HG02852 (cell line): ENCODE results near the gene MEOX2.

ENCODE experiments used
- ATAC-seq: cut with Tn5 transposase; IDR thresholded peaks from one replicate; pipeline ENCODE4 v1.9.1; 2021; ENCODE audit warnings: mild to moderate bottlenecking, moderate library complexity; ENCODE audit not compliant: unreplicated experiment

Gene MEOX2

DNA sequence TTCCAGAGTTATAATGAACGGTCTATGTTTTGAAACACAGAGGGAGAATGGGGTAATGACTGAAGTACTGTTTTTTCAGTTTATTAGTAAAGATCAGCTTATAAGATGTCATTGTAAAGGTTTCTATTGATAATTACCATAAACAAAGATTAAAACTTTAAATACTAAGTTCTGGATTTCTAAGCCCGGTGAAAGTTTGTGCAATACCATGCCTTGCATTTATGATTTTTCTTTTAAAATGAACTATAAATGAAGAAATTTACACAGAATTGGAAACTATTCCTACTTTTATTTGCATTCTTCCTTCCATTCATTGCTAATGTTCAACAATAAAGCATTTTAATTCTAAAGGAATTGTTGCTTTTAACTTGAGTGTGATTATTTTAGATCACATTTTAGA, 4.9 kb downstream of the MEOX2 start:
- no peak for ATAC-seq

DNA sequence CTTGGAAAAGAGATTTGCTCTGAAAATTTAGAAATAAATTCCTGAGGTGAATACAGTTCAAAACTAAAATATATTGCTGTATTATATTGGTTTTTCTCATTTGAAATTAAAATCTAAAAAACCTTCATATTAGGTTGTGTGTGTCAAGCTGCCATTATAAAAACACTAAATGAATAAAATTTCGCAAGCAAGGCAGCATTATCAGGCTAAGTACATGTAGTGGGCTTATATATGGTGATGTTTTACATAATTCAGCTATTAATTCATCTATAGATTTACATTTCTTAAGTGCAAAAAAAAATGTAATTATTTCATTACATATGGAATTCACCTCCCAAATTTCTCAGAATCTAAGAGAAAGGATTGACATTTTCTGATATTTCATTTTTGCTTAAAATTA, 5.3 kb downstream of the MEOX2 start:
- no peak for ATAC-seq

DNA sequence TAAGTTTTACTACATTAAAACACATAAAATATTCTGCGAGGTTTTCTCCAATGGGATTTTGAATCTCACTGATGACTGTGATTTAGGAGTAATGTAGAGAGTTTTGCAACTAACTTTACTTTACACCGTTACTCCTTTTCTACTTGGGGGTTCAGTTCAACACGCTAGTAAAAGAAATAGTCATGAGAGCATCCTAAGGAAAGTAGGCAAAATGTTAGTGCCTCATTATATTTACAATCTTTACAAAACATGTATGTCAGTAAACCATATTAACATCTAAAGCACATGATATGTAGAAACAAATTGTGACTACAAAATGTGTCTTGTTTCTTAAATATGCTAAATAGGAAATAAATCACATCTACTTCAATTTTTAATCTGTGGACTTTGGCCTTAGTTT, 6.0 kb downstream of the MEOX2 start:
- no peak for ATAC-seq

DNA sequence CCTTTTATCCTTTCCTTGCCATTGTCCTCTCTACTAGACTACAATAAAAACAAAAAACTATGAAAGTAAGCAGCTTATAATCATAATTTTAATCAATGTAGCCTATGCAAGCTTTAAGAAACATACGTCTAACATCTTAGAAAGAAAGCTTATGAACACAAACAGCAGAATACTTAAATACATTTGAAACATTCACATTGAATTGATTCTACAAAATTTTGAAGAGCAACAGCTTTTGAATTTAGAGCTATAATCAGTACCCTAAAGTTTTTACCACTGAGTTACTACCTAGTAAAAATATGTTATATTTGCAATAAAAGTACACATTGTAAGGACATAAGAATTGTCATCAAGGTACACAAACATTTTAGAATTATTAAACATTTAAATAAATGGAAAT, 7.2 kb downstream of the MEOX2 start:
- no peak for ATAC-seq

DNA sequence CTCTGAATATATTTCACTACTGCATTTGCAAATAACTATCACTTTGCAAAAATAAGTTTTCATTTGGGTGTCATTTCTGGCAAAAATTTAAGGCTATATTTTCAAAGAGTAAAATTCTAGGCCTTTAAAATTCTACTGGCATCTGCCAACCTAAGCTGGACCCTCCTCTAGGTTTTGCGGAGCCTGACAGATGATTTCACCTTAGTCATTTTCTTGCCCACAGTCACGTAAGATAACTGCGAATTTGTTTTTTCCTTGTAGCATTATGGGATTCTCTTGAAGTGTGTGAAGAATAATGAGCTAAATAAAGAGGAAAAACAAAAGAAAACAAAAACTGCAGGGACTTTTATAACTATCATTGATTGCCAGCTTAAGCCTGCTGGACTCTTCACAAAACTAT, 7.8 kb downstream of the MEOX2 start:
- no peak for ATAC-seq

DNA sequence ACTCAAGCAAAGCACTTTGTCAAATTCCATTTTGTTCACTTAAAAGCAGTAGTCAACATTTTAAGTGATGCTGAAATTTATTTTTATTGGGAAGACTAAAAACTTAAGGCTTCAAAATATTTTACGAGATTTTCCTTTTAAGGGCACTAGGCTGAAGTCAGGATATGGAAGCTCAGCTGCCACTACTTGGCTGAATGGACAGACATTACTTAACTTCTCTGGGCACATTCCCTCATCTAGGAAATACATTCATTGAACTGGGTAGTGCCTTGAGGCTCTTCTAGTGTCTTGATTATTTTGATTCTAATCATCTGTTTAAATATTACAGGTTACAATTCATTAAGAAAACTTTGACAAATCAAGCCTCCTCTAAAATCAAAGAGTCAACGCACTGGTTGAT, 11.1 kb downstream of the MEOX2 start:
- ATAC-seq = no peak

DNA sequence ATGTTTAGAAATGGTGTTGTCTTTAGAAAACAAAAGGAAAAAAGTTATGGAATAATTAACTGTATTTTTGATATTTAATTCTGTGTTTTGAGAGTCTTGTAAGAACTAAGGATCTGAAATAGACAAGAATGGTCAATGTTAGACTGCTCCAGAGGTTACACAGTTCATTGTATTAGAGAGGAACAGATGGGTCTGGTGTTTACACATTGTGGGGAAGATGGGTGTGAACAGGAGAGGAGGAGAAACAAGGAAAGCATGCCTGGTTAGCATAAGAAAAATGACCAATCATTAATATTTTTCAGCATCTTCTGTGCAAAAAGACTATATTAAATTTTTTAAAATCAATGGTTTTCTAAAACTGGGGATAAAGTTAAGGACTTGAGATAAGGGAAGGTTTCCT, 11.9 kb downstream of the MEOX2 start:
- ATAC-seq = no peak

DNA sequence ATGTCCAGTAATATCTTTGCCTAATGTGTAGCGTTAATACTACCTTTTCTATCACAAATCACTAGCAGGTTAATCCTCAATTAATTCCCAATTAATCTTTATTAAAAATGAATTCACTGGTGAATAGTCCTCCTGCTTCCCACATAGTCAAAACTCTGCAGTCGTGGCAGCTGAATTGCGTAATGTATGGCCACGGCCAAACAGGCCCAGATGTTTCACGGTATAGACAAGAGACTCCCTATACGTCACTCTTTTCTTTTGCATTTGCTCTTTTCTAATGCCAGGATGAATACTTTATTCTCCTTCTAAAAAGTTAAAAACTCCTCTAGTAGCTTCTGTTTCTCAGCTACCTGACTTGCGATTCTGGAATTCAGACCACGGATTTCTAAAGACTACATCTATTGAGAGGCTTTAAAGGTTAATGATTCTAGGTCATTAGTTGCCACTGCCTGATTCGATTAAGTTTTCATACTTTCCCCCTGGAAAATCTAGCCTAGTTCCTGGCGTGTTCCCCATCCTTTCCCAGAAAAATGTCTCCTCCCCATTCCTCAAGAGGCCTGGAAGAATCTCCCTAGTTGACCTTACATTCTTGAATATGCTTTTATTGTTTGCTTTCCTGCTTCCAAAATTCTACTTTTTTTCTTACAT, 16.9 kb downstream of the MEOX2 start:
- ATAC-seq = no peak

DNA sequence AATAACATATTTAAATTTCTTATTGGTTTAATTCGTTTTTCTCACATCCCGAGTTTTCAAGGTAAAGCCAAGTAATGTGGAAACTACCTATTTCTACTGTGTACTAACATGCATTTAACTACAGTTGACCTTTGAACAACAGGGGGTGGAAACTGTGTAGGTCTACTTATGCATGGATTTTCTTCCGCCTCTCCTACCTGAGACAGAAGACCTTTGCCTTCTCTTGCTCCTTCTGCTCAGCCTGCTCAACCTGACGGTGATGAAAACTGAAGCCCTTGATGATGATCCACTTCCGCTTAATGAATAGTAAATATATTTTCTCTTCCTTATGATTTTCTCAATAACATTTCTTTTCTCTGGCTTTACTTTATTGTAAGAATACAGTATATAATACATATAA, 18.5 kb downstream of the MEOX2 start:
- ATAC-seq = no peak

DNA sequence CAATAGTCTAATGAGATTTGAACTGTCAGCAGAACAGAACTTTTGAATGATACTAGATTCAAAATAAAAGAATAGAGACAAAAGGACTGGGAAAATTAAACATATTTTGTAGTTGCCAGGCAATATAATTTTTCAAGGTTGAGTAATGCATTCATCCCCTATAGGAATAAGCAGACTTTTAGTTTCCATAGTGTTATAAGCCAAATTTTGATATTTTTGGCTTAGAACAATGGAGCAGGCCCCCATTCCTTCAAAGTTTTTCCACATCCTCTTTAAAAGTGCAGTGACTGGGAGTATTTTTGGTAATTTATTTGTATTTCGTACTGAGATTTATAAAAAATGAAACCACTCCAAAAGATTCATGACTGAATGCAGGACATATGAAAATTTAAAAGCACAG, 24.0 kb downstream of the MEOX2 start:
- ATAC-seq = no peak

DNA sequence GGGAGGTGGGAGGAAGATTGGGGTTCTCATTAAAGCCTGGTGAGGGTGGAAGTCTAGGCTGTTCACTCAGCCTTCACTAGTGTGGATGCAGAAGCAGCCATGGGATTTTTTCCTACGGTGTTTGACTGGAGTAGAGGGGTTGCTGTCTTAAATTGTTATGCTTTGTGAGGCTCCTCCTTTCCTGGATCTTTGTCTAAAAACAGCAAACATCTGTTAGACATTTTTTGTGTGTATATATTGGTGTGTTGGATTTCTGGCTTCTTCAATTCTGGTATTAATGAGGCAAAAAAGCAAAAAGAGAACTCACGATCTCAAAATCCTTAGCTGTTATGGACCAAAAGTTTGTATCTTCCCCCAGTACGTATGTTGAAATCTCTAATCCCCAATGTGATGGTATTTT, 28.2 kb downstream of the MEOX2 start:
- ATAC-seq = no peak

DNA sequence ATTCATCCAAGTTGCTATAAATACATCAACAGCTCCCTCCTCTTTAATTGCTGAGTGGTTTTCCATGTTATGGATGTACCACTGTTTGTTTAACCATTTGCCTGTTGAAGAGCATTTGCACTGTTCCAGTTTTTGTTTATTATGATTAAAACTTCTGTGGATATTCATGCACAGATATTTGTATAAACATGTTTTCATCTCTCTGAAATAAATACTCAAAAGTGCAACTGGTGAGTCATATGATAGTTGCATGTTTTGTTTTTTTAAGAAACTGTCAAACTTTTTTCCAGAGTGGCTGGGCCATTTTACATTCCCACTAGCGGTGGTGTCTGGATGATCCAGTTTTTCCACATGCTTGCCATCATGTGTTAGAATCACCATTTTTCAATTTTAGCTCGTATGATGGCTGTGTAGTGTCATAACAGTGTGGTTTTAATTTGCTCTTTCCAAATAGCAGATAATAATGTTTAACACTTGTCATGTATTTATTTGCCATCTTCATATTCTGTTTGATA, 33.6 kb downstream of the MEOX2 start:
- ATAC-seq = no peak

DNA sequence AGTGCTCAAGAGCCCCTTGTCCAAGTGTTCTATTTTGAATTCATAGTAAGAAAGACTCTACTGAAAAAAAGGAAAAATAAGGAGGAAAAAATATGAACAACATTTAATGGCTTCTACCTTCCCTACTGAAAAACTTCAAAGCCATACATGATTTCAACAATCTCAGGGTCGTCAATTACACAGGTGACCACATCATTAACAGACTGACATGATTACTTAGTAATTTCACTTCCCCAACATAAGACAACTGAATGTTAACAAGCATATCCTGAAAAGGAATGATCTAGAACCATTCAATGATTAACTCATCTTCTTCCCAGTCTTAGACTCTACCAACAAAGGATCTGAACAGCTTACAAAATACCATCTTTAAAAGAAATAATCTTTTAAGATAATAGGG, 34.8 kb downstream of the MEOX2 start:
- no peak for ATAC-seq

DNA sequence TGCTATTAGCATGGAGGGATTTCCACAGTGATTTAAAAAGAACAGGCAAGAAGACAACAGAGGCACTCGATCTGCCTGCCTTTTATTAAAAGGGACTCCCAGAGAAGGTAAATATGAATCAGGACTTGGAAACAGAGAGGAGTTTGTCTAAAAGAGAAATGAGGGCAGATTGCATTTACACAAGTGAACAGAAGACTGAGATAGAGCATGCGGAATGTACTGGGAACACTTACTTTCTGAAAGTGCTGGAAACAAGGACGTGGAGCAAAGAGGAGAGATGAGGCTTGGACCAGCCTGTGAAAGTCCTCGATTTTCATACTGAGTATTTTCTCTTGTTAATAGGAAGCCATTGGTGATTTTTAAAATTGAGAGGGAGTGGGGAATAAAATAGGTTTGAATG, 35.7 kb downstream of the MEOX2 start:
- no peak for ATAC-seq

DNA sequence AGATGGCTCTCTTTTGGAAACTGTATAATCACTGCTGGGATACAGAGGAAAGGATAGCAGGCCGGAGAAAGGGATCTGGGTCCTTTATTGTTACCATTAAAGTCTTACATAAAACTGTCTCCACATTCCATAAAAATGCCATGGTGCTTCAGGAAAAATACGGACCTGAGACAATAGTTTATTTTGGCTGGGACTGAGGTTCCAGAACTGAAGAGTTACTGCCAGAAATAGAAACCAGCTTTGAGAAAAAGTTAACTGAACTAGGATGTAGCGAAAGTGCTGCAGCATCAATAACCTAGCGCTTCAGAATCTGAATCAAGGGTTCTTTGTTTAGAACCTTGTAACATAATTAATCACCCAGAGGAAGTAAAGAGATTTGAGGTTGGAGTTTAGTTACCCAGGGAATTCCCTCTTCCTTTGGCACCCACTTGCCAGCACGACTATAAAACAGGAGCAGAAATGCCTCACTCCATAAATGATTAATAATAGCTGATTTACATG, 38.0 kb downstream of the MEOX2 start:
- ATAC-seq = no peak

DNA sequence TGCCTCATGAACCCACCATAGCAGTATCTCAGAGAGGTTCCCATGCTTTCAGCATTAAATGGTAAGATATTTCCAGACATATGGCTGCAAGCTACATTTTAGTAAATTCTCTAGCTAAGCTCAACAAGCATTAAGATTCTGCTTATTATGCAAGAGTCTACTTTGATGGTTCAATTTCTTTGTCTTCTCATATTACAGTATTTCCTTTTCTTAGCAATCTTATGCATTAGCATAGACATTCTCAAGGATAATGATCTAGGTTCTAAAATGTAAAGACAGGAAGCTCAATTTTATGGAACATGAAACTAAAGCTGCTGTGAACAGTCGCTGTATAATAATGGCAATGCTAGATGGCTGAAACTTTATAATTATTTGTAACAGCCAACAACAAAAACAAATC, 39.2 kb downstream of the MEOX2 start:
- no peak for ATAC-seq

DNA sequence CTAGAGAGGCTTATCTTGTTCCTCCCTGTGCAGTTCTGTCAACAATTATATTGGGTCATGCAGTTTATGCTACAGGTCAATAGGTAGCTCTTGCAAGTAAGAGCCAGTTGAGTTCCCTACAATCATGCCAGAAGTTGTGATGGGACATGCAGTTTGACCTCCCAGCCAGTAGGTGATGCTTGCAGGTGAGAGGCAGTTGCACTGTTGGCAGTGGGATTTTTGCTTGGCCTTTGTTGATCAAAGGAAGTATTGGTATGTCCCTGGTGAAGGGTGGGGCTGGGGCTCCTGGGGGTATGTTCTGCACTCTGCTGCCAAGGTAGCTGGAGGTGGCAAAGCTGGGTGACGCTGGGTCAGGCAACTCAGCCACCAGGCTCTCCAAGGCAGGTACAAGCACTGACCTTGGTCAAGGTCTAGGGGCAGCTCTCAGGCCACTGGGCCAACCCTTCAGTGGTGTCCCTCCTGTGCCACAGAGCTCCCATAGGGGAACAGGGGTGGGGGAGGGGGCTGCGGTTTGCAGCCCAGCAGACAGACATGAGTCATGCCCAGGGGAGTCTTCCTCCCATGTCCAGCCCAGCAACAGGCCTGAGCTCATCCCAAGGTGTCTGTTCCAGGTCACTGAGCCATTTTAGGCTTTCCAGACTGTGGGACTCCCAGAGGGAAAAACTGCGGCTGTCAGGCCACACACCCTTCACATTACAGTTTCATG, 43.3 kb downstream of the MEOX2 start:
- ATAC-seq = no peak

DNA sequence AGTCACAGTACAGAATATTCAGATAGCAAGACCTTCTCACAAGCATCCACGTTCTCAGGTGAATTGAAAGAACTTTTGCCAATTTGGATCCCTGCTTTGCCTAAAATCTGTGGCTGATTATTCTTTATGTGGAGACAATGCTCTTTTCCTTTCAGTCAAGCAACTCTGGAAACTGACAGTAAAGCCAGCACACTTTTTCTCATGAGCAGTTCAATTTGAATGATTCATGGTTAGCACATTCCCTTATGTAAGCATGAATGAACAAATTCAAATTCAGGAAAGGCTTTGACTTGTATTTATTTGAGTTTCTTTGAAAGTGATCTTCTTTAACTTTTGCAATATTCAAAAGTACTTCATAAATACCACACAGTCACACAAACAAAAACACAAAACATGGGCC, 57.6 kb downstream of the MEOX2 start:
- ATAC-seq = no peak

DNA sequence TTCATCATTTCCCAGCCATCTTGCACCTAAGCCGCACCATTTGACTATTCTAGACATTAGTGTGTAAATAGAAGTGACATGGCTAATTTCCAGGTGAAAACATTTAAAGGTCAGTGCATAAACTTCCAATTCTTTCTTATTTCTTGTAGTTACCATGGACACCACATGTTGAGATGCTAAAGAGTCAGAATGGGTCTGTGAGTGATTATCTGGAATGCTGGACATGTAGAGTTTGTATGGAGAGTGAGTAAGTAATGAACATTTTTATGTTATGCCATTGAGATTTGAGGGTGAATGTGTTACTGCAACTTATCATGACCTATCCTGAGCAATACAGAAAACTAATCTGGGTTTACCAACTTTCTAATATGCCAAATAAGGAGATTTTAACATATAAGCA, 60.4 kb downstream of the MEOX2 start:
- no peak for ATAC-seq

DNA sequence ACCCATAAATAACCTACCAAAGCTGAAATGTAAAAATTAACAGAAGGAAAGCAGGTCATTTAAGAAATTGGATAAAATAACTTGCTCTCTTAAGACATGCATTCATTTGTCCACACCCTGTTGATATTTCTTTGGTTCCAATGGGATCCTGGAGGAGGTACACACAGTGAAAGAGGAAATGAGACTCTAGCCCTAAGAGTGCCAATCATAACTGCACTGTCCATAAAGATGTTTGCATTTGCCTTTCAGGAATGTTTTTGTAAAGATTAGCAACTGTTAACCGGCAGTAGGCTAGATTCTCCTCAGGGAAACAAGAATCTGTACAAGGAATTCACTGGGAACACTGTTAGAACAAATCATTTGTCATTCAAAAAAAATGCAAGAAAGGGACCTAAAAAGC, 61.0 kb downstream of the MEOX2 start:
- ATAC-seq = no peak

DNA sequence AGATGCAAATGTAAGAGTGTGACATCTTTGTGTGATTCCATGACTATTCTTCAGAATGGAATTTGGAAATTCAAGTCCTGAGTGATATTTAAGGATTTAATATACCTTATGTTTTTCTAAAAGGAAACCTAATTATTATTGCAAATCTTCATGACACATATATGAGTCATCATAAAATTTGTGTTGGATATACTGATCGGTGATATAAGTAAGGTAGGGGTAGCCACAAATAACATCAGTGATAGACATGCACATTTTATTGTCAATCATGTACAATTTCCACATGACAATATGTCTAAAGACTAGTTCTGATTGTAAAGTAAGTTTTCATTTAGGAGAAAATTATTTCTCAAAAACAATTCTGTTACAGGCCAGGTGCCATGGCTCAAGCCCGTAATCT, 65.0 kb downstream of the MEOX2 start:
- no peak for ATAC-seq

DNA sequence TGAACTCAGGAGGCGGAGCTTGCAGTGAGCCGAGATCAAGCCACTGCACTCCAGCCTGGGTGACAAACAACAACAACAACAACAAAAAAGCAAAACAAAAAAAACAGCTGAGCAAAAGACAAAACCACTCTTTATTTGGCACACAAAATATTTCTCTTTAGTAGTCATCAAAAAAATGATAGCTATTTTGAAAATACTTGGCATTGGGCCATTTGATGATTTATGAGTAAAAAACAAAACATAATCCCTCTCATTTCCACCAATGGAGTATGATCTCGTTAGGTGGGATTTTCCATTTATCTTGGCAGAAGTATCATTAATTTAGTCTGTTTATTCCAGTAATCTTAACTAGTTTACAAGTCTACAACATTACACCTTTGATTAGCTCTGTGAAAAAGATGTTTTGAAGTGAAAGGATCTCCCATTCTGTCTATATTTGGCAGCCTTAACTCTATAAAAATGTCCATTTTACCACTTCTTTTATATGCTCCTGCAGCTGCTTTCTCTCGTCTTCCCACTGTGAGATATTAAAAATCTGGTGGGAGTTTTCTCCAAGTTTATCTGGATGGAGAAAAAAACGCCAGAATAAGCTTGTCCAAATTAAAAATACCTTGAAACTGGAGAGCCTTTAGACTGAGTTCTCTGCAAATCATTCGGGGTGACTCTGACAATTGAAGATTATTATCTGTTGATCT, 65.8 kb downstream of the MEOX2 start:
- ATAC-seq = no peak
